Inferior parietal cortex (tissue), 1 donor: Measurements from ENCODE around the gene NDC1.

Experiments
- DNase-seq: peaks from one replicate; pipeline ENCODE4 v3.0.0-alpha.2; 2016; ENCODE audit errors: extremely low spot score

Gene NDC1

DNA sequence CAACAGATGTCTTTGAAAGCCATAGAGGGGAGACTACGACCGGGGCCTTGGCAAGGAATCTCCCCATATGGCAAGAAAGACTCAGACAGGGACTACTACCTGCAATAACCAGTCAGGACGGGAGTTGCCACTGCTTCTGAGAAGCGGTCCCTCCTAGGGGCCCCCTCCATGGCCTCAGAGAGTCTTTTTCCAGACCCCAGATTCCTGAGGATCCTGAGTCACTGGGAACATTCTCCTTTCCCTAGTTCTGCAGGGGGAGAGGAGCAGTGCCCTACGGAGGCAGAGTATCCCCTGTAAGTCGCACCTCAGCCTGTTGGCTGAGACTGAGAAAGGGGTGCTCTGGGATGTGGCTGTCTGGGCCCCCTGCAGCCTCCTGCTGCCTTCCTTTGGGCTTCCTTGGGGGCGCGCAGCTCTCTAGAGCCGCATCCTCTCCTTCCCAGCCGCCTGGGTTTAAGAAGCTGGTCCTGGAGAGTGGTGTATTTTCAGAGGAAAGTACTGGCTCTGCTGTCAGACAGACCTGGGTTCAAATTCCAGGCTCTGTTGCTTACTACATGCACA is 107.0 kb downstream of the NDC1 start:
- DNase-seq, result no peak

GRCh38 chr1:53730224-53730865 is 107.8 kb downstream of the NDC1 start:
- DNase-seq, result no peak

DNA sequence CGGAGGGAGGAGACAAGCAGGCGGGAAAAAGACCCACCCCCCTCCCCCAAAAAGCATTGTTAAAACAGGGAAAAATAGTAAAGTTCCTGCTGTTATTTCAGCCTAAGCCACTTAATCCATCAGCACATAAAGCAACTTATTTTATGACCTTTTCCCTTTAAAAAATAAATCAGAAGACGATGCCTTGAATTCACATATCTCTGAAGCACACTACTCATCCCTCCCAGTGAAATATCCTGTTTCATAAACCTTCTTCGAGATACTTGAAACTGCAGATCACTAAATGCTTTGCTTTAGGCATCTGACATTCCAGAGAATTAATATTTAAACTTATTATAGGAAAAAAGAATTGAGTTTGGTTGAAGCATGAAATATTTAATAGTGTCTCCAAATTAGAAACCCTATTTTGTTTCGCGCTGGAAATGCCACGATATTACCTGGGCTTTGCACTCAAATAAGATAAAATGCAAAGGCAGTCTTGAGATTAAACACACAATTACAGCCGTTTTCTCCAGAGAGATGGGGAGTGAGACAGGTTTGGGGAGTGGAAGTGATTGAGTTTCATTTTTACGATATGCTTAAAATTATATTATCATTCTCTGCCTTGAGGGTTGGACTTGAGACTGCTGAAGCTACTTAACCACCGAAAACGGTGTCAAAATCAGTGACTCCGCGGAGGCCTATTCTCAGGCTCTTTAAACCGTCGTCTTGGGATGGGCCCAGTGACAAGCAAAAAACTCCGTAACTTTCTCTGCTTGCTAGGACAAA is 108.5 kb downstream of the NDC1 start:
- DNase-seq, result no peak

- no peak for DNase-seq
Measured at GRCh38 chr1:53728702-53729455, 109.2 kb downstream of the NDC1 start.

DNA sequence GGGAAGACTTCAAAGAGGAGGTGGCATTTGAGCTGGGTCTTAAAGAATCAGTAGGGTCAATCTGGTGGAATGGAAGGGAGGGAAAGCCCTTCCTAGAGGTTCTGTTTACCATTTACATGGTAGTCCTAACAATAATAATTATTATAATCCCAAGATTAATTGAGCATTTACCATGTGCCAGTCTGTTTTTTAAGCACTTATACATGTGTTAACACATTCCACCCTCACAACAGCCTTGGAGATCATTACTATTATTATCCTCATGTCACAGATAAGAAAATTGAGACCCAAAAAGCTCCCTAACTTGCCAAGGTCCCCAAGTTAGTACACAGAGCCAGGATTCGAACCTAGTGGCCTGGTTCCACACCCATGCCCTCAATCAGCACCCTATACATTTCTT is 109.9 kb downstream of the NDC1 start:
- no peak for DNase-seq

GRCh38 chr1:53727461-53728092 is 110.5 kb downstream of the NDC1 start:
- no peak for DNase-seq

DNA sequence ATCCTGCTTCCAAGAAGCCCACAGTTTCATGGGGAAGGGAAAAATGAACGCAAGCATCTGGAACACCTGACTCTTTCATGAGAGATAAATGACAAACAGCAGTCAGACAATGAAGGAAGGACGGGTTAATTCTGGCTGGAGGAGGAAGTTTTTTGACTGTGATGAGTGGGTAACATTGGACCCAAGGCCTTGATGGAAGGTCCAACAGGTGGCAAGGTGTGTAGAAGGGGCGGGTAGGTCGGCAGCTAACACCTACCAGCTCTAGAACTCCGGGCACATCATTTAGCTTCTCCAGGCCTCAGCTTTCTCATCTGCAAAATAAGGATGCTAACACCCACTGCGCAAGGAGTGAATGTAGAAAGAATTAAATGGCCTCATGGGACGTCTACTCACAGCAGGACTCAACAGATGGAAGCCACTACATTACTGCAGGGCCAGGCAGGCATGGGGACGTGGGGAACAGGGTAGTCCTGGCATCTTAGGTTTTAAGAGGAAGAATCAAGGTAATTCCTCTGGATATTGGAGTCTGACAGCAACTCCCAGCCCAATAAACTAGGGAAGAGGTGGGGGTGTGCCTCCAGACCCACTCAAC is 112.0 kb downstream of the NDC1 start:
- no peak for DNase-seq

GRCh38 chr1:53725238-53725689 is 112.8 kb downstream of the NDC1 start:
- DNase-seq, result no peak

GRCh38 chr1:53722025-53722424 is 116.1 kb downstream of the NDC1 start:
- no peak for DNase-seq

DNA sequence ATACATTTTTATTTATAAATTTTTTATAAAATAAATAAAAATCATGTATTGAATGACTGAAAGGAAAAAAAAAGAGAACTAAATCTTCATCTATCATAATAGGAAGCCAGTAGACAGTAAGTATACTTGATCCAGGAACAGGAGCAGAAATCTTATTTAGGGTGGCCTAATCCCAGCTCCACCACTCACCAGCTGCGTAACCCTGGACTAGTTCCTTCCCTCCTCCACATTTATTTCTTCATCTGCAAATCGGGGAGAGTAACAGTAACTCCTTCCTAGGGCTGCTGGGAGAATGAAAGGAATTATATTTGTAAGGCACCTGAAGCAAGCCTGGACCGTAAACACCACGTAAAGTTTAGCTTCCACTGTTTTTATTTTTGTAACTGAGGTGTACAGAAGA is 117.0 kb downstream of the NDC1 start:
- DNase-seq, result no peak

- DNase-seq, result no peak
Measured at GRCh38 chr1:53719469-53719868, 118.6 kb downstream of the NDC1 start.

GRCh38 chr1:53718443-53718842 is 119.7 kb downstream of the NDC1 start:
- no peak for DNase-seq

DNA sequence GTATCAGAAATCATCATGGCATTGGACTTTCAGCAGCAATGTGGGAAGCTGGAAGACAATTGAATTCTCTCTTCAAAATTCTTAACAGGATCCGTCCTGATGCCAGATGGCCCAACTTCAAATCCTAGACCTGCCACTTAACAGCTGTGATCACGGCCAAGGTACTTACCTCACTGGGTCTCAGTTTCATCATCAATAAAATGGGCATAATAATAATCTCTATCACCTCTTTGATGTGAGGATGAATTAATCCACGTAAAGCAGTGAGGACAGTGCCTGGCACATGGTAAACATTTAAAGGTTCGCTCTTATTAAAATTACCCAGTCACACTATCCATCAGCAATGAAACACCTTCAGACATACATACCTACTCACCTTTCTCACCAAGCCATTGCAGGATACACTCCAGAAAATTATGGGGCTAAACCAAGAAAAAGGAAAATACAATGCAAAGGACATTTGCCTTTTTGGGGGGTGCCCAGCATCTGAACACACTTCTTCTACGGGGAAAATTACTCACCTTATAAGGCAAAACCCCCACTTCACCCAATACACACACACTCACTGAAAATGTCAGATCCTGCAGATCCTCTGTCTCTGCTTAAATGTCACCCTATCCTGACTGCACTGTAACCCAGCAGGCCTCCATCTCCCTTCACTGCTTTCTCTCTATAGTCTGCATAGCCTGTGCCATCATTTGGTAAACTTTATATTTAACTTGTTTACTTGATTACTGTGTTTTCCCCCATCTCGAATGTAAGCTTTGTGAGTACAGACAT is 120.9 kb downstream of the NDC1 start:
- DNase-seq, result no peak

DNA sequence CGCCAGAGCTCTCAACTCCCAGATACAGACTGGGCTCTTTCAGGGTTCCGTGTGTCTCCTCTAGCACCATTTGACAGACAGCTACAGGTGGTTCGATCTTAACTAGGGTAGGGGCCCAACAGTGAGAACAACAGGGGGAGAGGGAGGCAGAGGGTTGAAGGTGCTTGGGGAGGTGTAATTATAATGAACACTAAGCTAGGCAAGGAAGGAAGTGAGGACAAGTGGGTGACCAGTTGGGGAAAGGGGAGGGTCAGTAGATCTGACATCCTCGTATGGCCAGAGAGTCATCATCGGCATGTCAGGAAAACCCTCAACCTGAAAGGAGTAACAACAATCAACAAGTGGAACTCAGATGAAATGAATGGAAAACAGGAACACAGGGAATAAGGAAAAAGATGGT is 121.9 kb downstream of the NDC1 start:
- DNase-seq, result no peak

DNA sequence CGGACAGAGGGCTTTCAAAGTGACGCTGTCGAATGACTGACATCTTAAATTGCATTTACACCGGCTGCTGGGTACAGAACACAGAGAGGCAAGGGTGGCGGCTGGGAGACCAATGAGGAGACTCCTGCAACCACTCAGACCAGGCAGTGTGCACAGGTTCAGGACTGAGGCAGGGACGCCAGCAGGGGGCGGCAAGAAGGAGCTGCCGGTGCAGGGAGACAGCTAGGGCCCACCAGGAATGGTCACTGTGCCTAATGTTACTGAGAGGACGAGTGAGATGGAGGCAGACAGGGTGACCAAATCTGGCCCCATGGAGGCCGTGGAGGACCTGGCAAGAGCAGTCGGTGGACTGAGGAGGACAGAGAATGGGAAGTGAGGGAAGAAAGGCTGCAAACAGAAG is 122.6 kb downstream of the NDC1 start:
- no peak for DNase-seq
